IMR-90 (cell line): ENCODE measurements around the gene GSK3B.

Source experiments
- RCOR1 ChIP-seq: IDR thresholded peaks from 2 replicates; pipeline ENCODE4 v1.6.1; 2012; ENCODE audit warnings: mild to moderate bottlenecking, low read length, improper control_type of control experiment; ENCODE audit not compliant: insufficient replicate concordance
- TF ChIP-seq, protein P1 (sequence below): conservative IDR thresholded peaks from 2 replicates; pipeline ENCODE4 v1.5.1; 2012; ENCODE audit warnings: mild to moderate bottlenecking, low read depth, low read length, improper control_type of control experiment

DNA sequence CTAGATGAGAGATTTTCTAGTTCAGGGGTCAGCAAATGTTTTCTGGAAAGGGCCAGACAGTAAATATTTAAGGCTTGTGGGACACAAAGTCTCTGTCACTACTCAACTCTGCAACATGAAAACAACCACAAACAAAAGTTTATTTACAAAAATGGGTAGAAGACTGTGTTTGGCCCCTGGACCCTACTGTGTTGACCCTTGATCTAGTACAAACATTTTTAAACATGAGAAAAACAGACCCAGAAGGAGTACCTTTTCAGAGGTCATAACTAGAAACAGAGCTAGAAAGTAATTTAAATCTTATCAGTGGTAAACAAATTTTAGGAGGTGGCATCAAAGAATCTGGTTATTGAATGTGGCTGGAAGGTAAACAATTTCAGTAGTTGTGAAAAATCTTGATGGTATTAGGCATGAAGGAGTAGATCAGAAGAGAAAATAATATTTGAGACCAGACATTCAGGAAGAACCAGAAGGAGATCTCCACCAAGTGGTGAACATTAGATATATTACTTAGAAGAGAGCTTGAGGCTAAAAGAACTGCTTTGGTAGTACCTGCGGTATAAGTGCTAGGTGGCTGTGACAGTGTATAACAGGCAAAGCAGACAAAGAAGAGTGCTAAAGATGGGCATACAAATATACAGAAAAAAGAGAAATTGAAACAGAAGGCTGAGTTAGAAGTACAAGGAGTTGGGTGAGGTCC, 210.6 kb downstream of the GSK3B start:
- TF ChIP-seq, protein P1, sequence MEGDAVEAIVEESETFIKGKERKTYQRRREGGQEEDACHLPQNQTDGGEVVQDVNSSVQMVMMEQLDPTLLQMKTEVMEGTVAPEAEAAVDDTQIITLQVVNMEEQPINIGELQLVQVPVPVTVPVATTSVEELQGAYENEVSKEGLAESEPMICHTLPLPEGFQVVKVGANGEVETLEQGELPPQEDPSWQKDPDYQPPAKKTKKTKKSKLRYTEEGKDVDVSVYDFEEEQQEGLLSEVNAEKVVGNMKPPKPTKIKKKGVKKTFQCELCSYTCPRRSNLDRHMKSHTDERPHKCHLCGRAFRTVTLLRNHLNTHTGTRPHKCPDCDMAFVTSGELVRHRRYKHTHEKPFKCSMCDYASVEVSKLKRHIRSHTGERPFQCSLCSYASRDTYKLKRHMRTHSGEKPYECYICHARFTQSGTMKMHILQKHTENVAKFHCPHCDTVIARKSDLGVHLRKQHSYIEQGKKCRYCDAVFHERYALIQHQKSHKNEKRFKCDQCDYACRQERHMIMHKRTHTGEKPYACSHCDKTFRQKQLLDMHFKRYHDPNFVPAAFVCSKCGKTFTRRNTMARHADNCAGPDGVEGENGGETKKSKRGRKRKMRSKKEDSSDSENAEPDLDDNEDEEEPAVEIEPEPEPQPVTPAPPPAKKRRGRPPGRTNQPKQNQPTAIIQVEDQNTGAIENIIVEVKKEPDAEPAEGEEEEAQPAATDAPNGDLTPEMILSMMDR: no peak
- no peak for TF ChIP-seq RCOR1
